ENCODE measurements around the gene PRKACG.
"Not testable (repeated sequence)": the region's sequence is repeated elsewhere in the genome, so short reads cannot be mapped to it uniquely, and the experiment has no call there.

PRKACG gene

DNA sequence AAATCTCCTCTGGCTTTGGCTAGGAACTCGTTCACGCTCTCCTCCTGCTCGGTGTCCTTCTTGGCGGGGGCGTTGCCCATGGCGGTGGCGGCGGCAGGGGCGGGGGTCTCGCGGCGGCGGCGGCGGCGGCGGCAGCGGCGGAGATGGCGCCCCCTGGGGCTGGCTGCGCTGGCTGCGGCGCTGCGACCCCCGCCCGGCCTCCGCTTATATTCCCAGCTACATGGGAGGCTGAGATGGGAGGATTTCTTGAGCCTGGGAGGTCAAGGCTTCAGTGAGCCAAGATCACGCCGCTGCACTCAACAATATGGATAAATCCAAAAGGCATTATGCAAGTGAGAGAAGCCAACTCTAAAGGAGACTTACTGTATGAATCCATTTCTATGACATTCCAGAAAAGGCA is at the start of gene PRKACG:
Gene PRKACG, minus strand, starts transcription at position 101 of the 400 bp plus-strand sequence. Its CDS starts 21 bp downstream, at position 80.
- no peak for DNase-seq

DNA sequence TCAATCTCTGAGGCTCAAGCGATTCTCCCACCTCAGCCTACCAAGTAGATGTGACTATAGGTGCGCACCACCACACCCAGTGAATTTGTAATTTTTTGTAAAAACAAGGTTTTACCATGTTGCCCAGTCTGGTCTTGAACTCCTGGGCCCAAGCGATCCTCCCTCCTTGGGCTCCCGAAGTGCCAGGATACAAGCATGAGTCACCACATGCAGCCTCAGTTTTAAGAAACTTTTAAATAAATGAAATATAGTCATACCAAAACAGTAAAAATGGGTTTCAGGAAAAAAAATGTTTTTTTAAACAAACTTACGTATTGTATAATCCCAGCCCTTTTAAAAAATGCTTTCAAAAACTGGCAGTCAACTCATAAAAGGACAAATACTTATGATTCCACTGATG is 48.3 kb upstream of the PRKACG start:
- no peak for DNase-seq

DNA sequence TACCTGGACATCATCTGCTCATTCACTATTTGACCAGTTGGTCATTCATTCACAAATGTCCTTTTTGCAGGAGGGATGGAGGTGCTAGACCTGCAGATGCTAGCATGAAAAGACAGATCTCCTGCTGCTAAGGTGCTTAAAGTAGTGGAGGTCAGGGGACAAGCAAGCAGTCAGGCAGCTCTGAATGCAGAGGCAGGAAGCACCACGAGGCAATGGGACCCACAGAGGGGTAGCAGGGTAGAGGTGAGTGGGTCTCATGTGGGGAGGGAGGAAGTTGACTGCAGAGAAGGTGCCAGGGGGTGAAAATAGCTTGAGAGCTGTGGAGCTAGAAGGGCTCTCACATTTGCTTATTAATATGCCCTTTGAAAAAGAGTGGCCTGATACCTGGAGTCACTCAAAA is 46.9 kb upstream of the PRKACG start:
- DNase-seq, result no peak

- DNase-seq, result no peak
Measured at GRCh38 chr9:69058101-69058500, 44.2 kb upstream of the PRKACG start.

DNA sequence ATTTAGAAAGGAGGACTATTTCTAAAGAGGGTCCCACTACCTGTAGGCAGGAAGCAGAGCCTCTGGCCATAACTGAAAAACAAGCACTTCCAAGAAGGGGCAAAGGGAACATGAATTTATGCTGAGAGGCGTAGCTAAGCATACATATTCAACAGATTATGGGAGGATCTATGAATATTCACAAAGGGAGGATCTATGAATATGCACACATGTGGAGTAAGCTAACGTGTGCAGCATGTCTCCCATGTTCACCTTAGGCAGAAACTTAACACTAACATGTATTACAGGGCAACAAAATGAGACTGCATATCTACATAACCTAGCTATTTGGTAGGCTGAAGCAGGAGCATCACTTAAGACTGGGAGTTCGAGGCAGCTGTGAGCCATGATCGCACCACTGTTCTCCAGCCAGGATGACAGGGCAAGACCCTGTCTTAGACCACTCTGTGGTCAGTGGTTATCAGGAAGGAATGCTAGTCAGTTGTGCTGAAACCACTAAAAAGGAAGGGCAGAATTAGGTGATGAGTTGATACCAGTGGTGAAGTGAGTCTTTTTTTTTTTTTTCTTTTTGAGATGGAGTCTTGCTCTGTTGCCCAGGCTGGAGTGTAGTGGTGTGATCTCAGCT is 42.4 kb upstream of the PRKACG start:
- no peak for DNase-seq

DNA sequence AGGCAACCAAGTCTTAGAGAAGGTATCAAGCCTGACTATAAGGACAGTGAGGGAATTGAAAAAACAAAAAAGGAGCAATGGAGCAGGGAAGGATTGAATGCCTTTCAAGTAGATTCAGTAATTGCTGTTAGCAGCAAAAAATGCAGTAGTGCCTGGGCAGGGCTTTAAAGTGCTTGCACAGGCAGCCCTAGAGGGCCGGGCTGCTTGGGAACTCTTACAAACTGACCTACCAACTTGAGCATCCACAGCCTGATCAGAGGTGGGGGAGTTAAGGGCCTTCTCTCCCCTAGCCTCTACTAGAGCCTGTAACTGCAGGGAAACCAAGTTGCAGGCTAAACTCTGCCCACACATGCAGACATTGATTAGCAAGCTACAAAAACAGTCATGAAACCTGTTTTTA is 41.1 kb upstream of the PRKACG start:
- no peak for DNase-seq

GRCh38 chr9:69050936-69051335 is 37.0 kb upstream of the PRKACG start:
- DNase-seq, result not testable (repeated sequence)

- DNase-seq, result no peak
Measured at GRCh38 chr9:69049094-69049493, 35.2 kb upstream of the PRKACG start.

DNA sequence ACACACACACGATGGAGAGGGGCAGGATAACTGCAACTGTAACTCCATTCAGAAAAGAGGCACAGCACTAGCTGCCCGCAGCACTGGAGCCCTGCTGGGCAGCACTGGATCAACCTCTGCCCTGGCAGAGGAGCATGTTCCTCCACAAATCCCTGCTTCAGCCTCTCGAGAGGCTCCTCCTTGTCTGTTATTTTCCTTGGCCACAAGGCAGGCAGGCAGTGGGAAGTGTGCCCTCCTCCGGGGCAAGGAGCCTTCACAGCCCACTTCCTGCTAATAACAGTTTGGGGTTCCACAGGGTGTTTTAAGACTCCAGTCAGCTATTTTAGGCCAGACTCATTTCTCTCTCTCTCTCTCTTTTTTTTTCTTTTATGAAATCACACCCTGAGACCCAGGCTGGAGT is 33.5 kb upstream of the PRKACG start:
- no peak for DNase-seq

GRCh38 chr9:69046723-69047122 is 32.8 kb upstream of the PRKACG start:
- no peak for DNase-seq

DNA sequence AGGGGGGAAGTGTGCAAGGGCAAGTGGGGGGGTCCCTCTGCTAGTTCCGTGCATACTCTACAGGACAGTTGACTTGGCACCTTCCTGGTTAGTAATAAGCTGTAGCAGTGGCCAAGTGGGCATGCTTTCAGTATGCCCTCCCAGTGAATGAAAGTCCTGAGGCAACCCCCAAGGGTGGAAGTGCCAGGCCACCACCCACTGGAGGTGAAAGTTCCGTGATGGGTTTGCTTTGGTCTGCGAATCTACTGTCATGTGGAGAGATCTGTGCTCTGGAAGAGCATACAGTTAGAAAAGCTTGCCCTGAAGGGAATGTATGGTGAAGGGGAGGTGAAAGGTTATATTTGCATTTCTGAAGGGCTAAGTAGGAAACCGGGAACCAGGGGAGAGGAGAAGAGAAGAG is 31.9 kb upstream of the PRKACG start:
- no peak for DNase-seq

GRCh38 chr9:69044240-69045219 is 30.6 kb upstream of the PRKACG start:
- DNase-seq, result no peak

DNA sequence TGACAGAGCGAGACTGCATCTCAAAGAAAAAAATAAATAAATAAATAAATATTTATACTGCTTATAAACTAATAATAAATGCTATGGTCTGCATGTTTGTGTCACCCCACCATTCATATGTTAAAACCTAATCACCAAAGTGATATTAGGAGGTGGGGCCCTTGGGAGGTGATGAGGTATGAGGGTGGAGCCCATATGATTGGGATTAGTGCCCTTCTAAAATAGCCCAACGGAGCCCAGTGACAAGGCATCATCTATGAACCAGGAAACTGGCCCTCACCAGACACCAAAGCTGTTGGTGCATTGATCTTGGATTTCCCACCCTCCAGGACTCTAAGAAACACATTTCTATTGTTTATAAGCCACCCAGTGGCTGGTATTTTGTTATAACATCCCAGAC is 26.7 kb upstream of the PRKACG start:
- no peak for DNase-seq

DNA sequence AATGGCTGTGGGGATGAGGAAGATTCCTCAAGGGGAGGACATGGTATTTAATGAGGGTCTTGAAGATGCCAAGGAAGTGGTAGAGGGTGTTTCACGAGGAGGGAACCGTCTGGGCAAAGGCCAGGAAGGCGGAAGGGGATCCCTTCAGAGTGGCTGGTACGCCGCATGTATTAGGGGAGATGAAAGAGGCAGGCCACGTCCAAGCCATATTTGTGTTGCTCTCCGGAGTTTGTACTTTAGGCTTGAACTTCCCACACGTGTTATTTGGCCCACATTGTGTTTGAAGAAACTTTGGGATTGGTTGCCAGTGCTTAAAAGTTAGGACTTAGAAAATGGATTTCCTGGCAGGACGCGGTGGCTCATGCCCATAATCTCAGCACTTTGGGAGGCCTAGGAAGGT is 22.9 kb upstream of the PRKACG start:
- no peak for DNase-seq

GRCh38 chr9:69036309-69036708 is 22.4 kb upstream of the PRKACG start:
- no peak for DNase-seq

DNA sequence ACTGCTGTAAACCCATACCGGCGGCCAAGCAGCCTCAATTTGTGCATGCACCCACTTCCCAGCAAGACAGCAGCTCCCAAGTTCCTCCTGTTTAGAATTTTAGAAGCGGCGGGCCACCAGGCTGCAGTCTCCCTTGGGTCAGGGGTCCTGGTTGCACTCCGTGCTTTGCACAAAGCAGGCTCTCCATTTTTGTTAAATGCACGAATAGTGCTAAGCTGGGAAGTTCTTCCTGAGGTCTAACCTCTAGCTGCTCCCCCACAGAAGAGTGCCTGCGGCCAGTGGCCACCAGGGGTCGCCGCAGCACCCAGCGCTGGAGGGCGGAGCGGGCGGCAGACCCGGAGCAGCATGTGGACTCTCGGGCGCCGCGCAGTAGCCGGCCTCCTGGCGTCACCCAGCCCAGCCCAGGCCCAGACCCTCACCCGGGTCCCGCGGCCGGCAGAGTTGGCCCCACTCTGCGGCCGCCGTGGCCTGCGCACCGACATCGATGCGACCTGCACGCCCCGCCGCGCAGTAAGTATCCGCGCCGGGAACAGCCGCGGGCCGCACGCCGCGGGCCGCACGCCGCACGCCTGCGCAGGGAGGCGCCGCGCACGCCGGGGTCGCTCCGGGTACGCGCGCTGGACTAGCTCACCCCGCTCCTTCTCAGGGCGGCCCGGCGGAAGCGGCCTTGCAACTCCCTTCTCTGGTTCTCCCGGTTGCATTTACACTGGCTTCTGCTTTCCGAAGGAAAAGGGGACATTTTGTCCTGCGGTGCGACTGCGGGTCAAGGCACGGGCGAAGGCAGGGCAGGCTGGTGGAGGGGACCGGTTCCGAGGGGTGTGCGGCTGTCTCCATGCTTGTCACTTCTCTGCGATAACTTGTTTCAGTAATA is 21.8 kb upstream of the PRKACG start, which contains the start of gene FXN:
Gene FXN, plus strand, starts transcription at position 315 of the 871 bp plus-strand sequence. Its CDS starts 31 bp downstream, at position 346.
- peak; percentile 25 for DNase-seq

GRCh38 chr9:69034071-69034470 is 20.2 kb upstream of the PRKACG start:
- DNase-seq, result no peak

DNA sequence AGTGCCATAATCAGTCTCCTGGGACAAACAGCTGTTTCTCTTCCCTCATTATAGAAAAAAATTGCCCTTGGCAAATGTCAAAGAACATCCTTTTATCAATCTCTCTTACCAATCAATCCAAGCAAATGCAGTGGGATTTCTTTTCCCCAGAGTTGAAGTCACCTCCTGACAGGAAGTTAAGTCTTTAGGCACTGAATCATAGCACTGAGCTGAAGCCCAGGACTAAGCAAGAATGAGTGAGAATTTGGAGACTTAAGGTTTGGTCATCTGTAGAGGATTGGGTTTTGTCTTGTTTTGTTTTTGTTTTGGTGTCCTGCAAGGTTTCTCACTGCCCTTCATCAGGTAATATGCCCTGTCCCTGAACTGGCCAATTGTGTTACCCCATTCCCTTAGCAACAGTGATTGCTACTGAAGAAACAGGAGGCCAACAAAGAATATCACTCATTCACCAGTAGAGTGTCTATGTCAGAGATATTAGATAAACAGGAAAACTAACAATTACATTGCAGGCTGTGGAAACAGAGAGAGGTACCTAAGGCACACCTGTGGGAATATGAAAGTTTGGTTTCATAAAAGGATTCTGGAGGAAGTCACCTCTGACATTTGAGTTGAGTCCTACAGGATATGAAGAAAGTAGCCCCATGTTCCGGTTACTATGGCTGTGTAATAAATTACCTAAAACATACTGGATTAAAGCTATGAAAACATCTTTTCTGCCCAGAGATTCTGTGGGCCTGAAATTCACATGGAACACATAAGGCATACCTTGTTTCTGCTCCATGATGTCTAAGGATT is 17.1 kb upstream of the PRKACG start:
- no peak for DNase-seq

- DNase-seq, result no peak
Measured at GRCh38 chr9:69029535-69029934, 15.6 kb upstream of the PRKACG start.

- no peak for DNase-seq
Measured at GRCh38 chr9:69028754-69029153, 14.8 kb upstream of the PRKACG start.

- peak; percentile 33 for DNase-seq
Measured at GRCh38 chr9:69027355-69028097, 13.6 kb upstream of the PRKACG start.
